Fibroblast of skin of scalp (primary cell): ENCODE data around the gene NOC2L.

ENCODE experiments used
- DNase-seq: peaks from one replicate; pipeline ENCODE4 v3.0.0-alpha.2; 2013

Gene NOC2L

DNA sequence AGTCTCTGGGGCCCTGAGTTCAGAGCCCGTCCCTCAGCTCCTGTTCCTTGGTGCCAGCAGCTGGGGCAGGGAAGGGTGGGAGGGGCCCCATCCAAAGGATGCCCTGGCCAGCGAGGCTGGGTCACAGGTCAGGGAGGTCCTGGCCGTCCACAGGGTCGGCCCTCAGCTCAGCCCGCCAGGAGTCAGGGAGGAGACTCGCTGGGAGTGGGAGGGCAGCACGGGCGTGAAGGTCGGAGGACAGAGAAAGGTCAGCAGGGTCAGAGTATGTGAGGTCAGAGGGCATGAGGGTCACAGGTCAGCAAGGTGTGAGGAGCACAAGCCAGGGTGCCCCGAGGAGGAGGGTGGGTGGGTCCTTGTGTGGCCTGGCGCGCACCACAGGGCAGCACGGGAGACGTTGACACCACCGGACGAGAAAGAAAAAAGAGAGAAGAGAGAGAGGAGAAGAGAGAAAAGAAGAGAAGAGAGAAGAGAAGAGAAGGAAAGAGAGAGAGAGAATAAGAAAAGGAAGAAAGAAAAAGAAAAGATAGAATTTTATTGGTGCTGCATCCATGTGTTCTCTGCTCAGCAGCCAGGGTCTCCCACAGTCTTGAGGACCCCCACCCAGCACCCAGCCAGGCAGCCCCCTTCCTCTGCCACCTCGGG is 15.8 kb upstream of the NOC2L start:
- DNase-seq: no peak

DNA sequence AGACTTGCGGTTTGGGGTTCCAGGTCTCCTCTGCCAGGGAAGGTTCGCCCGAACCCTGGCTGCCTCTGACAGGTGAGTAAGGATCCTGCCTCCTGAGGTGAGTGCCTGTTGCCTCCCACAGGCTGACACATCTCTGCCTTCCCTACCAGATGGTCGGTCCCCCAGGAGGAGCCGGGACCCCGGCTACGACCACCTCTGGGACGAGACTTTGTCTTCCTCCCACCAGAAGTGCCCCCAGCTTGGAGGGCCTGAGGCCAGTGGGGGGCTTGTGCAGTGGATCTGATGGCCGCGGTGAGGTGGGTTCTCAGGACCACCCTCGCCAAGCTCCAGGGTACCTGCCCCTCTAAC is 15.2 kb upstream of the NOC2L start:
- no peak for DNase-seq

DNA sequence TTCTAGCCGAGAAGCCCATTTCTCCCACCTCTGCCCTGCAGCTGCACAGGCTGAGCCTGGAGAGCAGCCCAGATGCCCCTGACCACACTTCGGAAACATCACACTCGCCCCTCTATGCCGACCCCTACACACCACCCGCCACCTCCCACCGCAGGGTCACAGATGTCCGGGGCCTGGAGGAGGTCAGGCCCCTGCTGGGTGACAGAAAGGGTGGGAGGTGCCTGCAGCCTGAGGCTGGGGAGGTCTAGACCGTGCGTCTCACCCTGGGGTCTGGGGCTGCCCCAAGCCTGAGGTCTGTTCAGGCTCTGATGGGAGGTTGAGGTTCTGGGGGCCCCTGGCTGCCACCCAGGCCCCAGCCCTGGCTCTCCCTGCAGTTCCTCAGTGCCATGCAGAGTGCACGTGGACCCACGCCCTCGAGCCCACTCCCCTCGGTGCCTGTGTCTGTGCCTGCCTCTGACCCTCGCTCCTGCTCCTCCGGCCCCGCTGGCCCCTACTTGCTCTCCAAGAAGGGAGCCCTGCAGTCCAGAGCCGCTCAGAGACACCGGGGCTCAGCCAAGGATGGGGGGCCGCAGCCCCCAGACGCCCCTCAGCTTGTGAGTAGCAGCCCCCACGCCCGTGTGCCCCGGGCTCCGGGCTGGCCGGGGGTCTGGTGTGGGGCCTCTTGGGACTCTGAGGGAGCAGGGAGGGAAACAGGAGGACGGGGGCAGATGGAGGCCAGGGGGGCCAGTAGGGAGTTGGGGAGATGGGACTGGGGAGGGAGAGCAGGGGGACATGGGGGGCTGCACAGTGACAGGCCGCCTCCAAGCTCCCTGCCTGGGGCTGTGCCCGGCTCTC is 14.6 kb upstream of the NOC2L start:
- no peak for DNase-seq

DNA sequence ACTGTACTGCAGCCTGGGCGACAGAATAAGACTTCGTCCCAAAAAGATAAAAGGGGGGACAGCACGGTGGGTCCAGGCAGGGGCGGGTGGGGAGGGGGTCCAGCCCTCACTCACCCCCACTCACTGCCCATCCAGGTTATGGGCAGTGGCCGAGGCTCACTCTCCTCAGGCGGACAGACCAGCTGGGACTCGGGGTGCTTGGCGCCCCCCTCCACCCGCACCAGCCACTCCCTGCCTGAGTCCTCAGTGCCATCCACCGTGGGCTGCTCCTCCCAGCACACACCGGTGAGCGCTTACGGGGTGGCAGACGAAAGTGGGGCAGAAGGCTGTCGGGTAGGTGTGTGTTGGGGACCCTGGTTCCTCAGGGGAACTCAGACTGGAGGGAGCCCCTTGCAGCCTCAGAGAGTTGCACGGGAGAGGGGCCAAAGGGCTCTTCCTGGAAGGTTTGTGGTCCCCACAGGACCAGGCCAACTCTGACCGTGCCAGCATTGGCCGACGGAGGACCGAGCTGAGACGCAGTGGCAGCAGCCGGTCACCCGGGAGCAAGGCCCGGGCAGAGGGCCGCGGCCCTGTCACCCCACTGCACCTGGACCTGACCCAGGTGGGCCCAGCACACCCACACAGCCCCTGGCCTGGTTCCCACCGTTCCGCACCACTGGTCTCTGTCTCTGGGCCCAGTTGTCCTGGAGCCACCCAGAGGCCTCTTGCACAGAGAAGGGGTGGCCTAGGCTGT is 13.8 kb upstream of the NOC2L start:
- DNase-seq: no peak

DNA sequence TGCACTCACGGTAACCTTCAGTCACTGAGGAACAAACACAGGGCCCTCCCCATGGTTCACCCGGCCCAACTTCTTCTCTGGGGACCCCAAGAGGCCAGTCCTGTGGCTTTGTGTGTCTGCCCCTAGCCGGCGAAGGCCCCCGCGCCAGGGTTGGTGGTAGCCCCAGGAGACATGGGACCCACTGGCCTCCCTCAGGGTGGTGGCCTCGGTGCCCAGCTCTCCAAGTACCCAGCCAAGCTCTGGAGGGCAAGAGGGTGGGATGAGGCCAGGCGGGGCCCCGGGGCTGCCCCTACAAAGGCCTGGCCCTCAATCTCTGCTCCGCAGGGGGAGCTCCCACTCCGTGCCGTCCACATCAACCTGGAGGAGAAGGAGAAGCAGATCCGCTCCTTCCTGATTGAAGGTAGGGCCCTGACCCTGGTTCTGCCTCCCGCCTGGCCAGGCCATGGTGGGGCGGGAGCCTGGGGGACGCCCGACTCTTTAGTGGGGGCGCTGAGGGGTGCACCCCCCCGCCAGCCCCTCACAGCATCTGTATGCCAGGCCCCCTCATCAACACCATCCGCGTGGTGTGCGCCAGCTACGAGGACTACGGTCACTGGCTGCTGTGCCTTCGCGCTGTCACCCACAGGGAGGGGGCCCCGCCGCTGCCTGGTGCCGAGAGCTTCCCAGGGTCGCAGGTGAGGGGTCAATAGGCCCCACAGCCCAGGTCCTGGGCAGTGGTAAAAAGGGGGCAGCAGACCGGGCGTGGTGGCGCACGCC is 12.9 kb upstream of the NOC2L start:
- no peak for DNase-seq

DNA sequence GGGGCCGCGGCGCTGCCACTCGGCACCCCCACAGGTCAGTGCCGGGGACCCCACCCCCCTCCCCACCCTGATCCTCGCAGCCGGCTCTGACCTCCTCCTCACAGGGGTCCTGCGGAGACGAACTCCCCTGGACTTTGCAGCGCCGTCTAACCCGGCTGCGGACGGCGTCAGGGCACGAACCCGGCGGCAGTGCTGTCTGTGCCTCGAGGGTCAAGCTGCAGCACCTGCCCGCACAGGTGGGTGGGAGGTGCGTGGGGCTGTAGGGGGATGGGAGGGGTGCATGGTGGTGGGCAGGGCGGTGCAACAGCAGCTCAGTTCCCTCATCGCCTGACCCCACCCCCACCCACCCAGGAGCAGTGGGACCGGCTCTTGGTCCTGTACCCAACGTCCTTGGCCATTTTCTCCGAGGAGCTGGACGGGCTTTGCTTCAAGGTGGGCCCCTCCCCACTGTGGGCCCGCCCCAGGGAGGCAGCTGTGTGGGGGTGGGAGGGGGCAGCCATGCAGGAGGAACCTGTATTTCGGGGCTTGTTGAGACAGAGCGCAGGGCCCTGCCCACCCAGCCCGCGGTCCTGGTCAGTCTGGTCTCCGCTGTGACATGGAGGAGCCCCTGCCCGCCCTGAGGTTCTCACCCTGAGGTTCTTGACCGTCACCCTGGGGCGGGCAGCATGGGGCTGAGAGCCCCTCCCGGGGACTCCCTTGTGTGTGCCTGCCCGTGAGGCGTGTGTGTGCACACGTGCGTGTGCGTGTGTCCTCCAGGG is 12.1 kb upstream of the NOC2L start:
- no peak for DNase-seq

DNA sequence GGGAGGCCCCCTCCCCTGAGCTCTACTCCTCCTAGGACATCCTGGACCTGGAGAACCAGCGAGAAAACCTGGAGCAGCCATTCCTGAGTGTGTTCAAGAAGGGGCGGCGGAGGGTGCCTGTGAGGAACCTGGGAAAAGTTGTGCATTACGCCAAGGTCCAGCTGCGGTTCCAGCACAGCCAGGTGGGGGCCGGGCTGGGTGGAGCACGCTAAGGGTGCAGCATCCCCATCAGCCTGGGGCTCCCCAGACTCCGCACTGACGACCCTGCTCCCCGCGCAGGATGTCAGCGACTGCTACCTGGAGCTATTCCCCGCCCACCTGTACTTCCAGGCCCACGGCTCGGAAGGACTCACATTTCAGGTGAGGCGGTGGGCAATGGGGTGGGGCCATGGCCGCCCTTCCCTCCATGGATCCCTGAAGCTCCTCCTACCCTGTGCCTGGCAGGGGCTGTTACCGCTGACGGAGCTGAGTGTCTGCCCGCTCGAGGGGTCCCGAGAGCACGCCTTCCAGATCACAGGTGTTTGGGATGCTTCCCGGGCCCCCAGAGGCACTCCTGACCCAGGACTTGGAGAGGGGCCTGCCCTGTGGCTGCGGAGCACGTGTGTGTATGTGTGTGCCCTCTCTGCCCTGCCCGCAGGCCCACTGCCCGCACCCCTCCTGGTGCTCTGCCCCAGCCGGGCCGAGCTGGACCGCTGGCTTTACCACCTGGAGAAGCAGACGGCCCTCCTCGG is 11.4 kb upstream of the NOC2L start:
- DNase-seq: no peak

DNA sequence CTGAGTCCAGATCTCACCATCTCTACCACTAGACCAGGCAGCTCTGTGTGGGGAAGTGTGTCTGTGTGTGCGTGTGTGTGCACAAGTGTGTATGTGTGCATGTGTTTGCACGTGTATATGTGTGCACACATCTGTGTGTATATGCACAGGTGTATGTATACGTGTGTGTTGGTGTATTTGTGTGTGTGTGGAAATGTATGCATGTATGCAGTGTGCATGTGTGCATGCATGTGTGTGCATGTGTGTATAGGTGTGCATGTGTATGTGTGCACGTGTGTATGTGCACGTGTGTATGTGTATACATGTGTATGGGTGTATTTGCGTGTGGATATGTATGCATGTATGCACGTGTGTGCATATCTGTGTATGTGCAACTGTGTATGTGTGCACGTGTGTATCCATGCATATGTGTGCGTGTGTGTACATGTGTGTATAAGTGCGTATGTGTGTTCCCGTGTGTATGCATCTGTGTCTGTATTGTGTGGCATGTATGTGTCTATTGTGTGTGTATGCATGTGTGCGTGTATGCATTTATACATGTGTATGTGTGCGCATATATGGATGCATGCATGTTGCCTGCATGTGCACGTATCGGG is 10.3 kb upstream of the NOC2L start:
- no peak for DNase-seq

DNA sequence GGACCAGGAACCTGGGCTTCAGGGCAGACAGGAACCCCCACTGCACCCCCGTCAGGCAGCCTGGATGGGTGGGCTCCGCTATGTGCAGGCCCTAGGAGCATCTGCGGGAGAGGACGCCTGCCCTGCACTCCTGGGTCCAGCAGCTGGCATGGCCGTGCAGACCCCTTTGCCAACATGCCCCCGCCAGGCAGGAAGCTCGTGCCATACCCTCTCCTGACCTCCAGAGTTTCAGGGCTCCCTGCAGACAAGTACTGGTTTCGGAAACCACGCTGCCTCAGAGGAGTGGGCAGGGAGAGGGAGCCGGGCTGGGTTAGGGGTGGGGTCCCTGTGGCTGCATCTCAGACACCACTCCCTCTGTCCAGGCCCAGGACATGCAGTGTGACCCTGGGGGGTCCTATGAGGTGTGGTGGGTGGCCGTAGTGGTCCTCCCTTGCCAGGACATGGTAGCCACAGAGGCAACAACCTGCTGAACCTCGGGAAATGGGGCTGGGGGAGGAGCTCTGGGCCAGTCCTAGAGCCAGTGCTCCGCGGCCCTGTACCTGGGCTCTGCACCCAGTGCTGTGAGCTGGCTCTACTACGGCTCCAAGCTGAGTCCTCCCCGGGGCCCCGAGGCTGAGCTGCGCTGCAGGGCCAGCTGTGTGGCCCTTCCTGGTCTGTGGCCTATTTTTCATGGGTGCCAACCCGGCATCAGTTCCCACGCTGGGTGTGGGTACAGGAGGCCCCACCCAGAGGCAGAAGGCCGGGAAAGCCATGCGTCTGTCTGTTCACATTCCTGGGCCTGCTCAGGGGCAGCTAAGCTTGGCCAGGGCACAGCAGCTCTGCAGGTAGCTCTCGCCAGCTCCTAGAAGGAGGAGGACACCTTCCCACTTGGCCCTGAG is 8.6 kb upstream of the NOC2L start:
- DNase-seq: no peak

DNA sequence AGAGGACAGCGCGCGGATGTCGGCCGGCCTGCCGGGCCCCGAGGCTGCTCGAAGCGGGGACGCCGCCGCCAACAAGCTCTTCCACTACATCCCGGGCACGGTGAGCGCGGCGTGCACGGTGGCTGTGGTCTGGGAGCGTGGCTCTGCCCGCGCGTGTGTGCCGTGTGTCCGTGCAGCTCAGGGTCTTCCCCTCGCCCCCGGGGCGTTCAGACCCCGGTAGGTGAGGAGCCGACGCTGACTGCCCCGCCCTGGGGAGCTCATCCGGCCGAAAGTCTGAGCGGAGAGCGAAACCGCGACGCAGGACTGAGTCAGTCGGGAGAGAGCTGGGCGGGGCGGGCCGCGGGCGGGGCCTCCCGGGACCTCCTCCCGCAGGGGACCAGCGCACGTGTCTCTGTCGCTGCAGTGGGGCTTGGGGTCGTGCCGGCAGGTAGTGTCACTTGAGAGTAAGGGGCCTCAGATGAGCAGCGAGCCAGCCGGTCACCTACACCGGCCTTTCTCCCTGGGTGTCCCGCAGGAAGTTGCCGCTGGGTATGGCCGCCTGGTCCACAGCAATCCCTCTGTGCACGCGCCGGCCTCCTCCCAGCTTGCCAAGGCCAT is 7.7 kb upstream of the NOC2L start:
- peak; percentile 65 for DNase-seq

DNA sequence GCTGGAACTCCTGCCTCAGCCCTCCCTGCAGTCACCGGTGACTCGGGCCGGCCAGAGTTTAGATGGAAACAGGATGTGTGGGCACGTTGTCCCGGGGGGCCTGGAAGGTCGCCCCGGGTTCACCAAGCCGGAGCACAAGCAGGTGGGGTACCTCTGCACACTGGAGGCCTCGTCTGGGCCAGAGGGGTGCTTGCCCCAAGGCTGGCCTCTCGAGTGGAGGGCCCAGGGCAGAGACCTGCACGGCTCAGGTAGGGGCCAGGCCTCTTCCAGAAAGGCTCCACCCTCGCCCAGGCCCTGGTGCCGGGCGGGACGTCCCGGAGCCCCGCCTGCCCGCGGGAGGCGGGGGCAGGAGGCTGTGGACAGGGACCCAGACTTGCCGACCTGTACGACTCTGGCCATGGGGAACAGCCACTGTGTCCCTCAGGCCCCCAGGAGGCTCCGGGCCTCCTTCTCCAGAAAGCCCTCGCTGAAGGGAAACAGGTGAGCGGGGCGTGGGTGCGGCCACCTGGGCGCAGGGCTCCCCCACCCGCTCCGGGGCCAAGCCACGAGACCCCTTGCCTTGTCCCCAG is 7.2 kb upstream of the NOC2L start, which contains the start of gene PLEKHN1:
Gene PLEKHN1 (plus strand): TSS at position 348 of the 569 bp plus-strand sequence. CDS start 50 bp downstream, at position 398.
- no peak for DNase-seq

DNA sequence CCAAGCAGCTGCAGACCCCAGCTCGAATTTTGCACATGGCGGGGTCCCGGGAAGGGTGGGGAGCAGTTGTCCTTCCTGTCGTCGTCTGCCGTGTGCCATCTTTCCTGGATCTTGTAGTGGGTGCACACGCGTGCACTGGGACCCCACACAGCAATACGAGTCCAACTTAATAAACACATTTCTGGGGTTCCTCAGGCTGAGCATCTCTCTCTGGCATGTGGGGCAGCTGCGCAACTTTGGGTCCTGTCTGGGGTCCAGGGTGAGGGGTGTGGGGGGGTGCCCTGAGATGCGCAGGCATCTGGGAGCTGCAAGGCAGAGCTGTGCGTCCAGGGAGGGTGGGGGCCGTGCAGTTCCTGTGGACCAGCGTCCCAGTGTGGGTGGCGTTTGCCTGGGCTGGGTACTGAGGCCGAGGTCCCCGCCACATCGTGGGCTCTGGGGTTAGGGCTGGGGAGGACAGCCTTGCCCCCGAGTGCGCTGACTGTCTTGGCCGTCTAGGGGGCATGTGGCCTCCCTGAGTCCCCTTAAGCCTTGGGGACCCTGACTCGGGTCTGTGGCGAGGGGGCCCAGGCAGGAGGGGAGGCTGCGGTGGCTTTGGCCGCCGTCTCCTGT is 6.6 kb upstream of the NOC2L start:
- no peak for DNase-seq

DNA sequence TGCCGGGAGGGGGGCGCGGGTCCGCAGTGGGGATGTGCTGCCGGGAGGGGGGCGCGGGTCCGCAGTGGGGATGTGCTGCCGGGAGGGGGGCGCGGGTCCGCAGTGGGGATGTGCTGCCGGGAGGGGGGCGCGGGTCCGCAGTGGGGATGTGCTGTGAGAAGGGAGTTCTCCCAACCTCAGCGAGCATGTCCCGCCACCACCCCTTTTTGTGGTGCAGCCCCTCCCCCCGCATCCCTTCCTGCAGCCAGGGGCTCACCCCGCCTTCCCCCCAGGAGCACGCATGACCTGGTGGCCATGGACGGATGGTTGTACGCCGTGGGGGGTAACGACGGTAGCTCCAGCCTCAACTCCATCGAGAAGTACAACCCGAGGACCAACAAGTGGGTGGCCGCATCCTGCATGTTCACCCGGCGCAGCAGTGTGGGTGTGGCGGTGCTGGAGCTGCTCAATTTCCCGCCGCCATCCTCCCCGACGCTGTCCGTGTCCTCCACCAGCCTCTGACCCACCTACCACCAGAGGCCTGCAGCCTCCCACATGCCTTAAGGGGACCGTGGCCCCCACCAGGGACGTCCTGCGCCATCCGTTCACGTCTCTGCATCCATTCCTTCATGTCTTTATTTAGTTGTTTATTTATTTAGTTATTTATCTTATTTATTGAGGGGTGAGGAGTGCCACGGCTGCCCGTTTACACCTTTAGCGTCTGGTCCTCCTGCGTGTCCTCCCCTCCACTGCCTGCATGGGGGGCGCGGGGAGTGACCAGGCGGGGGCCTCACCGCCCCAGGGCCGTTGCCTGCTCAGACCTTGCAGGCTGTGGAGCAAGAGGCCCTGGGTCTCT is 5.9 kb upstream of the NOC2L start:
- no peak for DNase-seq

DNA sequence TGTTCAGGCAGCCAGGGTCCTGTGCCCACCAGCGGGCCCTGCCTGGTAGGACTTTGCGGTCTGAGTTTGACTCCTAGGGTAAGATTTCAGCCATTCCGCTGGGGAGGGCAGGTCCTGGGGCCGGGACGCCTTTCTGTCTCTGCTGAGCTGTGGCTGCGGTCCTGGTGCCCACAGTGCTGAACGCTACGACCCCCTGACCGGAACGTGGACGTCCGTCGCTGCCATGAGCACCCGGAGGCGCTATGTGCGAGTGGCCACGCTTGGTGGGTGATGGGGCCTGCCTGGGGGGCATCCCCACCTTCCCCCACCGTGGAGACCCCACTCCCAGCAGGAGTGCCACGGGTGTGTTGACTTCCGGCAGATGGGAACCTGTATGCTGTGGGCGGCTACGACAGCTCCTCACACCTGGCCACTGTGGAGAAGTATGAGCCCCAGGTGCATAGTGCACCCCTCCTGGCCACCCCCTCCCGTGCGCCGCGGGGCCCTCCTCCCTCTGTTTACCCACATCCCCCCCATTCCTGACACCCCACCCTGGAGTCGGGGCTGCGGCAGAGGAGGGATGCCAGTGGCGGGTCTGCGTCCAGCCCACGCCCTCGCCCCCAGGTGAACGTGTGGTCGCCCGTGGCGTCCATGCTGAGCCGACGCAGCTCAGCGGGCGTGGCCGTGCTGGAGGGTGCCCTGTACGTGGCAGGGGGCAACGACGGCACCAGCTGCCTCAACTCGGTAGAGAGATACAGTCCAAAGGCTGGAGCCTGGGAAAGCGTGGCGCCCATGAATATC is 4.9 kb upstream of the NOC2L start:
- DNase-seq: no peak

DNA sequence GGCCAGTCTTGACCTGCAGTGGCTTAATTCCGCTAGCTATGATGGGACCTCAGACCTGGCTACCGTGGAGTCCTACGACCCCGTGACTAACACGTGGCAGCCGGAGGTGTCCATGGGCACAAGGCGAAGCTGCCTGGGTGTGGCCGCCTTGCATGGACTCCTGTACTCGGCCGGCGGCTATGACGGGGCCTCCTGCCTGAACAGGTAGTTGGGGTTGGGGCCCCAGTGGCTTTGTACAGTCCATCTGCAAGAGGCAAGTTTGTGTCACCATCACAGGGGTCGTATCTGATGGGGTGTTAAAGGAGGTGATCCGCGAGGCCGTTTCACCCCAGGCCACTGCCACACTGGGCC is 4.2 kb upstream of the NOC2L start:
- no peak for DNase-seq

DNA sequence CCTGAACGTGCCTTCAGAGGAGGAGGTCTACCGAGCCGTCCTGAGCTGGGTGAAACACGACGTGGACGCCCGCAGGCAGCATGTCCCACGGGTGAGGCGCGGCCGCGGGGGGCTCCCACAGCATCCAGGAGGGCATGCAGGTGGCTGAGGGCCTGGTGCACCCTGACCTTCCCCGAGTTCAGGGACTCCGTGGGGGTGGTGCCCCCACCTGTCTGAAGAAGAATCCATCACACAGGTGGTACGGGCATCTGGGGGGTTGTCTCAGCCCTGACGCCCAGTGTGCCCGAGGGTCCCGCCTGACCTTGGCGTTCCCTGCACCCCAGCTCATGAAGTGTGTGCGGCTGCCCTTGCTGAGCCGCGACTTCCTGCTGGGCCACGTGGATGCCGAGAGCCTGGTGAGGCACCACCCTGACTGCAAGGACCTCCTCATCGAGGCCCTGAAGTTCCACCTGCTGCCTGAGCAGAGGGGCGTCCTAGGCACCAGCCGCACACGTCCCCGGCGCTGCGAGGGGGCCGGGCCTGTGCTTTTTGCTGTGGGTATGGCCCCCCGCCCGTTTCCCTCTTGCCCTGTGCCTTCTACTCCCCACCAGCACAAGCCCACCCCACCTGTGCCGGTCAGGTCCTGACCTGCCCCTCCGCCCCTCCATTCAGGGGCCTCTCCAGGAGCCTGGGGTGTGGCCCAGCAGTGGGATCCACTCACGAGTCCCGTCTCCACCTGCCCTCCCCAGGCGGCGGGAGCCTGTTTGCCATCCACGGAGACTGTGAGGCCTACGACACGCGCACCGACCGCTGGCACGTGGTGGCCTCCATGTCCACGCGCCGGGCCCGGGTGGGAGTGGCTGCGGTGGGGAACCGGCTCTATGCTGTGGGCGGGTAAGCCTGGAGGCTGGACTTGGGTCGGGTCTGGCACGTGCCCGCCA is 3.6 kb upstream of the NOC2L start:
- DNase-seq: no peak
